Mesendoderm (in vitro differentiated cells): ENCODE results near the gene HP1BP3.

Experiments
- DNase-seq: peaks from one replicate; pipeline ENCODE4 v3.0.0; 2013
- H2AK5ac ChIP-seq: 2 replicates; pipeline ENCODE4 v1.6.1; 2013; ENCODE audit warnings: low read length, inconsistent platforms
- H2BK120ac ChIP-seq: 2 replicates; pipeline ENCODE4 v1.6.1; 2013; ENCODE audit warnings: low read depth, mild to moderate bottlenecking, low read length, moderate library complexity, mixed read lengths
- H2BK15ac ChIP-seq: replicated peaks from 2 replicates; pipeline ENCODE4 v1.6.1; 2013; ENCODE audit warnings: low read depth, mild to moderate bottlenecking, moderate library complexity
- H2BK5ac ChIP-seq: 2 replicates; pipeline ENCODE4 v1.6.1; 2013; ENCODE audit warnings: low read length, inconsistent platforms
- H3K18ac ChIP-seq: 2 replicates; pipeline ENCODE4 v1.6.1; 2013; ENCODE audit warnings: mild to moderate bottlenecking, low read length, mixed read lengths
- H3K23ac ChIP-seq: one replicate; pipeline ENCODE4 v1.6.1; 2013; ENCODE audit warnings: low read length
- H3K27ac ChIP-seq: 2 replicates; pipeline ENCODE4 v1.5.1; 2013; ENCODE audit warnings: low read depth, mild to moderate bottlenecking, inconsistent platforms, low read length, moderate library complexity
- H3K27me3 ChIP-seq: 2 replicates; pipeline ENCODE4 v1.6.1; 2013; ENCODE audit warnings: low read length, control low read depth, mild to moderate bottlenecking, inconsistent platforms; ENCODE audit not compliant: insufficient read depth, poor library complexity
- H3K36me3 ChIP-seq: 2 replicates; pipeline ENCODE4 v1.6.1; 2013; ENCODE audit warnings: low read length, inconsistent platforms; ENCODE audit not compliant: control insufficient read depth, insufficient read depth
- H3K4ac ChIP-seq: one replicate; pipeline ENCODE4 v1.6.1; 2013; ENCODE audit warnings: low read depth, mild to moderate bottlenecking, low read length, moderate library complexity
- H3K4me1 ChIP-seq: 2 replicates; pipeline ENCODE4 v1.6.1; 2013; ENCODE audit warnings: low read depth, low read length, inconsistent platforms; ENCODE audit not compliant: control insufficient read depth
- H3K4me2 ChIP-seq: 2 replicates; pipeline ENCODE4 v1.6.1; 2013; ENCODE audit warnings: low read length
- H3K4me3 ChIP-seq: 2 replicates; pipeline ENCODE4 v1.5.1; 2013; ENCODE audit warnings: mild to moderate bottlenecking, low read length
- H3K56ac ChIP-seq: one replicate; pipeline ENCODE4 v1.6.1; 2013; ENCODE audit warnings: low read length
- H3K79me1 ChIP-seq: 2 replicates; pipeline ENCODE4 v1.6.1; 2013; ENCODE audit warnings: low read length, inconsistent platforms
- H3K79me2 ChIP-seq: 2 replicates; pipeline ENCODE4 v1.6.1; 2013; ENCODE audit warnings: mild to moderate bottlenecking, low read length; ENCODE audit not compliant: control insufficient read depth, insufficient read depth
- H3K9ac ChIP-seq: 2 replicates; pipeline ENCODE4 v1.6.1; 2013; ENCODE audit warnings: low read length, inconsistent platforms
- H4K5ac ChIP-seq: one replicate; pipeline ENCODE4 v1.6.1; 2013; ENCODE audit warnings: low read length
- H4K8ac ChIP-seq: one replicate; pipeline ENCODE4 v1.6.1; 2013; ENCODE audit warnings: low read depth, mild to moderate bottlenecking, control low read depth, low read length, moderate library complexity
- WGBS: extraction: QIAGEN DNeasy Blood & Tissue Kit; methylation state at CpG from one replicate; pipeline ENCODE4 v1.1.7; 2013; ENCODE audit warnings: low lambda C conversion rate, missing lambda C conversion rate; ENCODE audit not compliant: insufficient coverage; ENCODE audit errors: extremely low coverage; 5-methylcytosine and 5-hydroxymethylcytosine counted together

Gene HP1BP3

GRCh38 chr1:20729155-20729931, 57.8 kb downstream of the HP1BP3 start:
- Histone ChIP-seq H3K9ac (no peak overlapping the region), H3K27ac (no peak overlapping the region), H3K4me1 (peaks cover 2% of the 10 kb centered on the region), H2BK120ac (no peak overlapping the region), H3K23ac (no peak overlapping the region), H3K27me3 (peaks cover 5% of the 10 kb centered on the region), H3K79me1 (no peaks in the 10 kb centered on the region), H3K18ac (no peak overlapping the region), H3K36me3 (no peaks in the 10 kb centered on the region), H3K4me3 (no peak overlapping the region), H3K79me2 (no peaks in the 10 kb centered on the region), H2BK5ac (no peak overlapping the region), H3K4ac (no peak overlapping the region), H3K56ac (no peak overlapping the region), H2BK15ac (no peak overlapping the region), H4K8ac (no peak overlapping the region), H4K5ac (no peak overlapping the region), H2AK5ac (no peak overlapping the region), H3K4me2 (no peak overlapping the region)
- no peak for DNase-seq
- no CpG with 5 or more reads among the region's 14 CpGs for WGBS

DNA sequence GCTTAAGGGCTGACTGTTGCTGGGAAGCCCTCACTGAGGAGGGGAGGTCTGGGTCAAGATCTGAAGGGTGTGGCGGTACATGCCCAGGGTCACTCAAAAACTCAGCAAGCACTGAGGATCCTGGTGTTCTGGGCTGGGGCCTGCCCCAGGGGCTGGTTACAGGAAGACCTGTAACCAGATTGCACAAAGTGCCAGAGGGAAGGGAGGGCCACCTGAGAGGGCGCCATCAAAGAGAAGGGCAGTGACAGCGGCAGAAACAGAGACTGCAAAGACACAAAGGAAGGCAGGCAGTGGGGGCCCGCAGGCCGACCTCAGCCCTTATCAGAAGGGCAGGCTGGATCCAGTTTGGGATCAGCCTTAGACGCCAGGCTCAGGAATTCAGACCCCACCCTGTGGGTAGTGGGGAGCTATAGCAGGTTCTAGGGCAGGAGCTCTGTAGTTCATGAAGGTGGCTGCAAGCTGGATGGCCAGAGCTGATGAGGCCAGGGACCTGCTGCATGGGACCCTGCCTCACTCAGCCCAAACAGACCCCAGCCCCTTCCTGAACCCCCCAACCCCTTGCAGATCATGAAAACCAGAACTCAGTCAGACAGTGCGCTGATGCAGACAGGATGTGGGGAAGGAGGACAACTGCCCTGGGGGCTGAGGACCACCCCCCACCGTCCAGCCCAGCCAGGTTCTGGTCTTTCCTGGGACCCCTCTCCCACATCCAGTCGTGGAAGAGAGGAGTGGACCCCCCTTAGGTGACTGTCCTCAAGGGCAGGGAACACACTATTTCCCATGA, 58.5 kb downstream of the HP1BP3 start:
- H3K4me2 ChIP-seq: no peak overlapping the region
- peaks cover 5% of the 10 kb centered on the region for H3K27me3 ChIP-seq
- H3K9ac ChIP-seq: no peak overlapping the region
- no peaks in the 10 kb centered on the region for H3K79me2 ChIP-seq
- no peaks in the 10 kb centered on the region for H3K36me3 ChIP-seq
- H2BK15ac ChIP-seq: no peak overlapping the region
- no peak overlapping the region for H4K8ac ChIP-seq
- no peak overlapping the region for H3K18ac ChIP-seq
- H3K56ac ChIP-seq: no peak overlapping the region
- no peak overlapping the region for H2BK5ac ChIP-seq
- H3K79me1 ChIP-seq: no peaks in the 10 kb centered on the region
- no peak overlapping the region for H3K27ac ChIP-seq
- no peak overlapping the region for H2AK5ac ChIP-seq
- no peak overlapping the region for H3K23ac ChIP-seq
- no peak overlapping the region for H4K5ac ChIP-seq
- no peak overlapping the region for H3K4ac ChIP-seq
- H3K4me3 ChIP-seq: no peak overlapping the region
- no CpG with 5 or more reads among the region's 9 CpGs for WGBS
- peaks cover 2% of the 10 kb centered on the region for H3K4me1 ChIP-seq
- DNase-seq: peak; percentile 45
- H2BK120ac ChIP-seq: no peak overlapping the region

GRCh38 chr1:20727746-20728316, 59.3 kb downstream of the HP1BP3 start:
- Histone ChIP-seq H3K79me2 (no peaks in the 10 kb centered on the region), H2BK15ac (no peak overlapping the region), H3K18ac (no peak overlapping the region), H4K8ac (no peak overlapping the region), H4K5ac (no peak overlapping the region), H2BK120ac (no peak overlapping the region), H3K36me3 (no peaks in the 10 kb centered on the region), H3K79me1 (no peaks in the 10 kb centered on the region), H2AK5ac (no peak overlapping the region), H3K27me3 (peaks cover 5% of the 10 kb centered on the region), H2BK5ac (no peak overlapping the region), H3K4ac (no peak overlapping the region), H3K4me3 (no peak overlapping the region), H3K4me2 (no peak overlapping the region), H3K23ac (no peak overlapping the region), H3K27ac (no peak overlapping the region), H3K56ac (no peak overlapping the region), H3K9ac (no peak overlapping the region), H3K4me1 (no peaks in the 10 kb centered on the region)
- WGBS: no CpG with 5 or more reads among the region's 13 CpGs
- peak; percentile 72 for DNase-seq

DNA sequence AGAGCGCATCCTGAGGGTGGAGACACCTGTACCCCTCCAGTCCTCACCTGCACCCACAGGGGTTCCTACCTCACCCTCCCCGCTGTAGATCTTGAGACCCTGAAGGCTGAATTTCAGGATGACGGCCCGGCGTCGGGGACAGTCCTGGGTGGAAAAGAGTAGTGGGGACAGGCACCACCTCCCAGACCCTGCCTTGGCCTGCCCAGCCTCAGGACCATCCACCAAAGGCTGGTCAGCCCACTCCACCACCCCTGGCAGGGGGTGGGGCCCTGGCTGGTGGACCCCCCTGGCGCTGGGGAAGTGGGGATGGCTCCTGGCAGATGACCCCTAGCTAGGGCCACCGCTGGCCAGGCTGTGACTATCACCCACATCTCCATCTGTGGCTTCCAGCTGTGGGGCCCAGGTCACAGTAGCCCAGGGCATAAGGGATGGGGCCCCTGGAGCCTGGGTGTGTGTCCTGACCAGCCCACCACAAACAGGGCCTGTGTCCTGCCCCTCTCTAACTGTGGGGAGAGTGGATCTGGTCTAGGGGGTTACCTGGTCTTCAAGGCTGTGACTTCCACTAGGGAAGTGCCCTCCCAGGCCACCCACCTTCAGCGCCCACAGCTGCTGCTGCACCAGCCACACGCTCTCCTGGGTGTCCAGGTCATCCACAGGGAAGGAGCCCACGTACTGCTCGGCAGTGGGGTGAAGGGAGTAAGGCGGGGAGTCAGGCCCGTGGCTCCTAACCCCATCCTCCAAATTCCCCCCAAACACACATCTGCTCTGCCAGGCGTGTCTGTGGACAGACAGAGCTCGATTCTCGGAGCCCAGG, 60.0 kb downstream of the HP1BP3 start:
- no peaks in the 10 kb centered on the region for H3K79me1 ChIP-seq
- H3K27me3 ChIP-seq: peaks cover 5% of the 10 kb centered on the region
- no peak overlapping the region for H2BK120ac ChIP-seq
- H3K27ac ChIP-seq: no peak overlapping the region
- no peak overlapping the region for H3K4me3 ChIP-seq
- no peak overlapping the region for H3K4me2 ChIP-seq
- H2BK15ac ChIP-seq: no peak overlapping the region
- H3K56ac ChIP-seq: peak overlapping the region; percentile 42
- H4K8ac ChIP-seq: no peak overlapping the region
- no peak for DNase-seq
- no peak overlapping the region for H3K23ac ChIP-seq
- no peak overlapping the region for H3K18ac ChIP-seq
- whole genome bisulfite sequencing: no CpG with 5 or more reads among the region's 17 CpGs
- H3K36me3 ChIP-seq: no peaks in the 10 kb centered on the region
- H3K4me1 ChIP-seq: no peaks in the 10 kb centered on the region
- H3K79me2 ChIP-seq: no peaks in the 10 kb centered on the region
- H4K5ac ChIP-seq: no peak overlapping the region
- no peak overlapping the region for H2BK5ac ChIP-seq
- no peak overlapping the region for H3K4ac ChIP-seq
- no peak overlapping the region for H3K9ac ChIP-seq
- H2AK5ac ChIP-seq: no peak overlapping the region

DNA sequence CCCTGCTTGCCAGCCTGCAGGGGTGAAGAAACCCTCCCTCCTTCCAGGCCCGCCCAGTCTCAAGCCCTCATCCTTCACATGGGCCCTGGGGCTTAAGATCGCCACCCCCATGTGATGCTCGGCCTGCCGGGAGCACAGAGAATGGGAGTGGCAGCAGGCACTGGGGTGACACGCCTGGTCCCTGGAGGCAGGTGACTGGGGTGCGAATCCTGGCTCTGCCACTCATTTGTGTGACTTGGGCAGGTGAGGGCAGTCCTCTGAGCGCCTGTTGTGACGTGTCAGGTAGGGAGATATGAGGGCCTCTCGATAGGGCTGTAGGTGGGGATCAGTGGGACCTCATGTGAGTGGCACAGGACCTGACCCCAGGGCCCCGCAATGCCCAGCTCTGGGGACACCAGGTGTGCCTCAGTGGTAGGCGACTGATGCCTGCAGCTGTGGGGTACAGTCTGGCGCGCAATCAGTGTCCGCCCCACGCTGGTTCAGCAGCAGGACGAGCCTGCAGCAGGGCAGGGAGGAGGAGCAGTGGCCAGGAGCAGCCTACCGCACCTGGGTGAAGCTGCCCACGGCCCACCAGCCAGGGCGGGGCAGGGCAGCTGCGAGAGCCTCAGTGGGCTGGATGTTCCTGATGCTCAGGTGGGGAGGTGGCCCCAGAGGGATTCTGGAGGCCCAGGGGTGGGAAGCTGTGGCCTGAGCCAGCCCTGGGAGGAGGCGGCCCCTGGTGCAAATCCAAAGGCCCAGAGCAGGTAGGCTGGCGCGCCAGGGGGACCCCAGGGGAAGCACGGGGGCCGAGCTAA, 60.8 kb downstream of the HP1BP3 start:
- Histone ChIP-seq H4K8ac (no peak overlapping the region), H3K27ac (no peak overlapping the region), H3K56ac (no peak overlapping the region), H2BK15ac (no peak overlapping the region), H3K4ac (no peak overlapping the region), H3K36me3 (no peaks in the 10 kb centered on the region), H2AK5ac (no peak overlapping the region), H3K27me3 (peaks cover 4% of the 10 kb centered on the region), H3K18ac (no peak overlapping the region), H4K5ac (no peak overlapping the region), H3K4me2 (no peak overlapping the region), H3K9ac (no peak overlapping the region), H2BK120ac (no peak overlapping the region), H3K4me3 (no peak overlapping the region), H3K79me2 (no peaks in the 10 kb centered on the region), H3K79me1 (no peaks in the 10 kb centered on the region), H3K23ac (no peak overlapping the region), H3K4me1 (no peaks in the 10 kb centered on the region), H2BK5ac (no peak overlapping the region)
- DNase-seq: no peak
- no CpG with 5 or more reads among the region's 25 CpGs for WGBS
